Measurements from ENCODE around the gene TMEM167A. TPM values are rescaled to one million over a fixed set of nuclear protein-coding genes. Genes with fewer than 3 reads are reported as not detected.

Gene TMEM167A, protein sequence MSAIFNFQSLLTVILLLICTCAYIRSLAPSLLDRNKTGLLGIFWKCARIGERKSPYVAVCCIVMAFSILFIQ
- 10 to 100 TPM; 72.1 to 72.6 TPM for total RNA-seq
- long read RNA-seq, donor 1, full-length matches to known transcripts, result 11 of 14 reads
- long read RNA-seq, donor 1, partial matches to known transcripts, result 0 of 14 reads
- long read RNA-seq, donor 1, other reads (novel, unspliced or antisense), result 3 of 14 reads
- long read RNA-seq, donor 2, full-length matches to known transcripts, result 51 of 60 reads
- long read RNA-seq, donor 2, partial matches to known transcripts, result 2 of 60 reads
- long read RNA-seq, donor 2, other reads (novel, unspliced or antisense), result 7 of 60 reads

DNA sequence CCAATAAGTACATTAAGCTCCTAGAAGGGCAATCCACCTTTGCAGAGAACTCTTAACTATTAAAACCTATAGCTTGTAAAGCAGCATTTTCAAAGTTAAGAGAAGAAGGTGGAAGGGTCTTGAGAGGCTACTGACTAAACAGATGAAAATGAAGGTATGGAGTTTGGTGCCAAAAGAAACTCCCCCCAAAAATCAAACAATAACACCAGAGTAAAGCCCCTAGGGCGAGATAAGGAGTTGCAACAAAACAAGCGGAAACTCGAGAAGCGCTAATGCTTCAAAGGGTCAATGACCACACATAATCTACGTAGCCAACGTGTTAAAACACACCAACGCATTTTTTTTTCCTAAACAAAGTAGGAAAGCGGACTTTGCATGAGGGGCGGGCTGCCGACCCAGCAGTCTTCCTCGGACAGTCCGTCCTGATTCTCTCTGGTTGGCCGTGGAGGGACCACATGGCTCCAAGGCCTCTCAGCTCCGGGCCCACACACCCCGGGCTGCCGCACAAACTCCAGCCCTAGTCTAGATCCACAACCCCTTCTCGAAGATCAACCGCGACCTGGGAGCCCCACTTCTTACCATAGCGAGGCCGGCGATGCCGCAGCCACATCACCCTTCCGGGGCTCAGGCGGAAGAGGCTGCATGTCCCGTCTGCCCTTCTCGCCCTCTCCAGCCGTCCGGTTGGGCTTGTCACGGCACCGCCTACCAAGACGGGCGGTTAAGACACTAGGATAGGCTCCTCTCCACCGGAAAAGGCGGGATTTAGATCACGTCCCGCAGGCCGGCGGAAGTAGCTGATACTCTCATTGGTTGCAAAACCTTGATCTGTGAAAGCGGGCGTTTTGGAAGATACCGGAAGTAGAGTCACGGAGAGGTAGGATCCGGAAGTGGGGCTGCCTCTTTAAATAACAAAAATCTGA lies at the start of gene TMEM167A, which contains the start of gene XRCC4:
TSS of gene TMEM167A (minus strand) at position 653 of the 920 bp plus-strand sequence. CDS start at position 582, 71 bp downstream.
TSS of gene XRCC4 (plus strand) at position 806 of the 920 bp plus-strand sequence. CDS start 27,373 bp downstream, outside the sequence.
- DNase-seq (ENCODE audit: low spot score), result peak; percentile 99
- intact Hi-C loops (cut with DNase I), result no loop called here

DNA sequence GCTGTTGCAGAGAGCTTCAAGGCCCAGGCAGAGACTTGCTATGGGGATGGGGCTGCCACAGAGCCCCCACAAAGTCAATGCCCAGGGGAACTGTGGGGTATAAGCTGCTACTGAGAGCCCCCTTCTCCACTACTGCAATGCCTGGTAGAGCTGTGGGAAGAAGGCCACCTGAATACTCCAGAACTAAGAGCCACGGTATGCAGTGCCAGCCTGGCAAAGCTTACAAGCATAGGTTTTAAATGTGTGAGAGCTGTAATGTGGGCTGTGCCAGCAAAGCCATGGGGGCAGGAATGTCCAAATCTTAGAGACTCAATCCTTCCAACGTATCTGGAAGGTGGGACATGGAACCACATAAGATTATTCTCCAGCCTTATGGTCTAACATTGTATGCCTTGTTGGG lies 49.3 kb upstream of the TMEM167A start:
- intact Hi-C loops (cut with DNase I), result no loop called here
- no peak for DNase-seq (ENCODE audit: low spot score)

DNA sequence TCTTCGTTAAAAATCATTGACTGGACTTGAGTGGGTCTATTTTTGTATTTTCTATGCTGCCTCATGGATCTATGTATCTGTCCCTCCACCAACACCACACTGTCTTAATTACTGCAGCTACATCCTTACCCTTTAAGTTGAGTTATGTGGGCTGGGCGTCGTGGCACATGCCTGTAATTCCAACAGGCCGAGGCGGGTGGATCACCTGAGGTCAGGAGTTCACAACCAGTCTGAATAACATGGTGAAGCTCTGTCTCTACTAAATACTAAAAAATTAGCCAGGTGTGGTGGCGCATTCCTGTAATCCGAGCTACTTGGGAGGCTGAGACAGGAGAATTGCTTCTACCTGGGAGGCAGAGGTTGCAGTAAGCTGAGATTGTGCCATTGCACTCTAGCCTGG lies 48.4 kb upstream of the TMEM167A start:
- DNase-seq (ENCODE audit: low spot score), result no peak
- intact Hi-C loops (cut with DNase I), result no loop called here

DNA sequence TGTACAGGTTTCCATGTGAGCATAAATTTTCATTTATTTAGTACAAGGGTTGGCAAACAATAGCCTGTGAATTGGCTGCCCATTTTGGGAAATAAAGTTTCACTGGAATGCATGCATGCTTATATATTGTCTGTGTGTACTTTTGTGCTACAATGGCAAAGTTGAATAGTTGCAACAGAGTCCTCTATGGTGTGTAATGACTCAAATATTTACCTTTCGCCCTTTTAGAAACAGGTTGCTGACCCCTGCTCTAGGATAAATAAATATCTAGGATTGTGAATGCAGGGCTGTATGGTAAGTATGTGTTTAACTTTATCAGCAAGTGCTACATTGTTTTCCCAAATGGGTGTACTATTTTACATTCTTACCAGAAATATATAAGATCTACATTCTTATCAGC lies 47.4 kb upstream of the TMEM167A start:
- DNase-seq (ENCODE audit: low spot score), result no peak
- intact Hi-C loops (cut with DNase I), result no loop called here

DNA sequence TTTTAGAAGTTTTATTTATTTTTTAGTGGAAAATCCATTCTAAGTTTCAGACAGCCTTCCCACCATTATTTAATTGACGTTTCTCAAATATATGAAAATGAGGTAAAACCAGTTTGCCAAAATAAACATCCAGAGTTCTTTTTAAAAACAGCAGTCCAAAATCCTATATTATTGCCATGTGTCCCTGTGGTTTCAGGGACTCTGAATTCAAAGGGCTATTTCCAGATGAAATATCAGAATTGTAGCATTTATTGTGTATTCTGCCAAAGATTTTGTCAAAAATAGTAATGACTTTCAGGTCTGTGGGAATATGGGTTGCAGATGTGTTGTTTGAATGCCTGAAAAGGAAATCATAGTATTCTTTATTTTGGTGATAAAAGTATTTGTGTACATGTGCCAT lies 41.8 kb upstream of the TMEM167A start:
- DNase-seq (ENCODE audit: low spot score), result no peak
- intact Hi-C loops (cut with DNase I), result no loop called here

DNA sequence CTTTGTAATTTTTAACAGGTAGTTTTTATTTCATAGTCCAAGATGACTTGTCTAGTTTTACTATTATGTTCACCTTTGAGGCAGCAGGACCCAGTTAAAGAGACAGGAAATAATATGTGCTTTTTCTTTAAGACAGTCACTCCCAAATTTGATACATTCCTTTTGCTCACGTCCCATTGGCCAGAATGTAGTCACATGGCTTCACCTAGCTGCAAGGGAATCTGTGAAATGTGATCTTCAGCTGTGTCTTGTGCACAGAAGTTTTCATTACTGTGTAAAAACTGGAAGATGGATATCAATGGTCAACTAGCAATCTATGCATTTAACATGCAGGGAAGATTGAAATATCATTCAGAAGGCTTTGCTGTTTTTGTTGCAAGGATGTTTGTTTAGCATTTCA lies 41.3 kb upstream of the TMEM167A start:
- intact Hi-C loops (cut with DNase I), result no loop called here
- DNase-seq (ENCODE audit: low spot score), result no peak

DNA sequence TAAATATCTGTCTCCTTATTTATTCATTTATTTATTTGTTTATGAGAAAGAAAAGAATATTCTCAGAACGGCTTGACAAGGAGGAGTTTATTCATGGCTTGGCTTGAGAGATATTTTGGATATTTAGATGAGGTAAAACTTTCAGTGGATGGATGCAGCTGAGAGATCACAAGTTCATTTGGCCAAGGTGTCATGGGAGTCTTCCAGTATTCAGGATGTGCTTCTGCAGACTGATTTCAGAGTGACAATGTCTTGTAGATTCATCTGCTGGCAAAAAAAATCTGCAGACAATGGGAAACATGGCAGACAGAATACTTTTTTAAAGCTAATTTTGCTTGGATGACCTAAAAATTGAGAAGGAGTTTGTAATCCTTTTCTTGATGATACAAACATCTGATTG lies 38.6 kb upstream of the TMEM167A start:
- intact Hi-C loops (cut with DNase I), result no loop called here

DNA sequence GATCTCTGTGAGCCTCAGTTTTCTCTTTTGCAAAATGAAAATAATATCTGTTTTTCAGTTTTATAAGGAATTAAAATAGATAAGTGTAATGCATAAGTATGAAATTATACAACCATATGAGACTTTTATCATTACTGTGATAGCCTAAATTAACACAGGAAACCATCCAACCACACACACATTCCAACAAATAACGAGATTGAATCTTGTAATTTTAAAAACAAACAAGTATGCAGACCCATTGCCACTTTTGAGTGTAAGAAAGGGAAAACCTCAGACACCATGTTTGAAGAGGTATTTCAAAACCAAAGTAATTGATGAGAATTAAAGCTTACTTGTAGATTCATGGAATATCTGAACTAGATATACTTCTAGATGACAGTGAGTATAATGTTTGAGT lies 32.2 kb upstream of the TMEM167A start:
- intact Hi-C loops (cut with DNase I), result no loop called here
- no peak for DNase-seq (ENCODE audit: low spot score)

More for the DNA sequence above, 38.6 kb upstream of the TMEM167A start:
- DNase-seq (ENCODE audit: low spot score), result no peak

DNA sequence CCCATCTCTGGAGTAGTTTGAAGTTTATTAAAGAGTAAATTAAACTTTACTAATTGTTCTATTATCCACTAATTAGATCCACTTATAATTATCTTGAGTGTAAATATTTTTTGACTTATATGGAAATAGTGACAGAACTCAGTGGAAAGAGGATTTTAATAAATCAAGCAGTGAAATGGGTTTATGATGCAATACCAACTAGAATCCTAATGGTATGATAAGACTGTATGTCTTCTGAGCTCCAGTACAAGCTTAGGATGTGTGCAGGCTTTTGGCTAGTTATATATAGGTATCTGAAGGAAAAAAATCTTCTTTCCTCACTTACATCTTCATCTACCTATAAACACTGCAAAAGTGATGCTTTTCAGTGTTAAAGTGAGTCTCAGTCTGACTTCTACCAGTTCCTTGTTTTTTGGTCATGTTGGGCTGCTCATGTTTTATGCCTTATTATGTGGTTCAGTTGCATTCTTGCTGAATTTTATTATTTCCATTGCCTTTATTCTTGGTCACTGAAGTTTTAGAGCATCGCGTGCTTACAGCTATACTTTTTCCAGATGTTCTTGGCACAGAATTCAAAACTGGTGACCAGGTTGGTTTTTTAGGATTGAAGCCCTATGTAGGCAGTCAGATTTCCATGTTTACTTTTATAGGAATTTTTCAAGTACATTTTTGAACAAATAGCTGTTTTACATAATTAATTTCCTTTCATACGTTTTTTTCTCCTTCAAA lies 30.7 kb upstream of the TMEM167A start:
- intact Hi-C loops (cut with DNase I), result no loop called here
- DNase-seq (ENCODE audit: low spot score), result no peak

DNA sequence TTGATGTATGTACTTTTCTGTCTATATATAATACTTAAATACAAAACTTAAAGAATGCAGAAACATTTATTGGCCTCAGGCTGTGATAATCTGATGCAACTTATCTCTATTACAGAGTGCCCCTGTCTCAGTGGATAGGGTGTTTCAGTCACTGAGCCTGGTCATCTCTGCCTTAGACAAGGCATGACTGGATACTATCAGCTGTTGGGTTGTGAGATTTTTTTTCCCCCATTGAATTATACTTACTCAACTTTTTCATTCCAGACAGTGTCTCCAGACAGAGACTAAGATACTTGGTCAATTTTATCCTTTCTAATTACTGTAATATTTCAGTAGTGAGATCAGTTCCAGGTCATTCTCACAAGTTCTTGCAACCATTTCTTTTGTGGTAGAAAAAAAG lies 26.8 kb upstream of the TMEM167A start:
- no peak for DNase-seq (ENCODE audit: low spot score)
- intact Hi-C loops (cut with DNase I), result no loop called here

DNA sequence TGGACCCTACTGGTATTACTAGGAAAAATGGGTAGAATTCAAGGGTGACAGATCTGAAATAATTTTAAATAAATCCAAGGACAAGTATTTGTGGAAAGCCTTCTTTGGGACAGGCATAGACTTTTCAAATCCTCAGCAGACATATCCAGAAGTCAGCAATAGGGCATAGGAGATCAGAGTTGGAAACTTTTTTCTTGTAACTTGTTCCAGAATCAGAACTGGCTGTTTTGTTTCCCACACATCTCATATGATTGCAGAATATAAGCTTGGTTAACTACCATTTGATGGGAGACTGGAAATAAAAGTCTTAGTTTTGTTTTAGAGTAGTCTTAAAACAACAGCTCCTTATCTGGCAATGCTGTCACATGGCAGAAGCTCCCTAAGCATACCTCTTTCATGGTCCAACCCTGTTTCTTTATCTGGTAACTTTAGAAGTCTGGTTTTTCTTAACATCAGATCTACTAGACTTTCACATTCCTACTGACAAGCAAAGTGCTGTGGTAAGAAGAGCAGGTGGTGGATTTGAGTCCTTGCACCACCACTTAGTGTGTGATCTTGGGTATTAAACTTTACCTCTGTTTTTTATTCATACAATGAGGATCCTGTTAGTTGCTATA lies 25.3 kb upstream of the TMEM167A start:
- no peak for DNase-seq (ENCODE audit: low spot score)
- intact Hi-C loops (cut with DNase I), result no loop called here

DNA sequence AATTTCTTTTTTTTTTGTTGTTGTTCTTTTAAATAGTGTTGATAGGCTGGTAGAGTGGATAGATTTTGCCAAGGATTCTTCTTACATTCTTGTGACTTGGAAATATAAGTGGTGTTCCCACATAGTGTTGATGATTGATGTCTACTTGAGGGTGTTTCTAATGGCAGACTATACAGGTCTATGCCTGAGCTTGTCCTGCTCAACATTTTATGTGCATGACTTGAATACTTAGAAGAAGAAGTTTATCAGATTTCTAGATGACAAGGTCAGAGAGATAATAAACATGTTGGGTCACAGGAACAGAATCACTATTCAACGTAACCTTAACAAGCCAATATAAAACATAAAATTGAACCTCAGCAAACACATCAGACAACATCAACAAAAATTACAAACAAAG lies 24.3 kb upstream of the TMEM167A start:
- no peak for DNase-seq (ENCODE audit: low spot score)
- intact Hi-C loops (cut with DNase I), result no loop called here

DNA sequence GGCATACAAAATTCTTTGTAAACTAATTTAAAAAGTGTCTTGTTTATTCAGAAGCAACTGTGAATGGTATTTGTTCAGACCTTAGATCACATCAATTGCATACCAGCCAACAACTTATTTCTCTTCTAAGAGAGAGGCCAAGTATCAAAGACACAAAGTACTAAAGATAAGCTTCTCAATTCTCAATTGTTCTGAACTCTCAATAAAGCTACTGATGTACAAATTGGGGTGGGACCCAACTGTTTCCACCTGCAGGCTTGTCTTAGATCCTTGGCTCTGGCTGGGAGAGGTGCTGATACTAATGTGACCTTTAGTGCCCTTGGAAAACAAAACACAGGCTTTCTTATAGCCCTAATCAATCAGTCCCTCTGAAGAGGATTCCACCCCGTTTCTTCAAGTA lies 22.3 kb upstream of the TMEM167A start:
- intact Hi-C loops (cut with DNase I), result no loop called here
- DNase-seq (ENCODE audit: low spot score), result no peak

DNA sequence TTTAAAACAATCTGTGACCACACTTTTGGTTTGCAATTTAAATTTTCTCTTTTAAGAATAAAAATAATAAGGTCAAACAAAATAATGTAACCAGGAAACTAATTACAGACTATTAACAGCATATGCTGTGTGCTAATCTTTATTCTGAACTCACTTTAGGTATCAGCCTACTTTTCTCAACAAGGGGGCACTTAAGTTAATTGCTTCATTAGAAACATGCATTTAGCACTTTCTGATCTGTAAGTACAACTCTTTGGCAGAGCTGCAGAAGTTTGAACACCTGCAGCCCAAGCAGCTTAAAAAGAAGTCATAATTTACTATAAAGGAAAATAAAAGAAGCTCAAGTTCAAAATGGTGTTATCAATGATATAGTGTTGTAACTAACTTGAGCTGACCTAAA lies 21.8 kb upstream of the TMEM167A start:
- intact Hi-C loops (cut with DNase I), result no loop called here
- no peak for DNase-seq (ENCODE audit: low spot score)

DNA sequence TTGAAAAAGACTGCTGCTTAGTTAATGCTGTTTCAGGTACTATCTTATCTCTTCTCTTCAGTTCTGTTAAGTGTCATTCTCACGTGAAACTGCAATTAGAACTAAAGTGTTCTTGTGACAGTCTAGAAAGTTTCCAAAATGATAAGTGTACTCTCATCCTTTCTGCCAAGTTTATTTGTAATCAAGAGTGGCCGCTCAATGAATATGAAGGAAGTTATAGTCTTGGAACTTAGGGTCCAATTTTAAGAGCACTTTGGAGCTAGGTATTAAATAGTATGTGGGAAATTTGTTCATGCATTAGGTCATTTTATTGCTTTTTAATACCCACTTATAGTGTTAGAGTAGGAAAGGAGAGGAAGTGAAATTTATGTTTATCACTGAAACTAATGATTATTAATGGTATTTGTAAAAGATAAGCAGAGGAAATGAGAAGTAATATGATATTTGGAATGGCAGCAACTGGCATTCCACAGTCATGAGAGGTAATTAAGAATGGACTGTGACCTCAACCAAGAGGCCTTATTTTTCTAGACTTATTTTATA lies 20.6 kb upstream of the TMEM167A start:
- DNase-seq (ENCODE audit: low spot score), result no peak
- intact Hi-C loops (cut with DNase I), result no loop called here

DNA sequence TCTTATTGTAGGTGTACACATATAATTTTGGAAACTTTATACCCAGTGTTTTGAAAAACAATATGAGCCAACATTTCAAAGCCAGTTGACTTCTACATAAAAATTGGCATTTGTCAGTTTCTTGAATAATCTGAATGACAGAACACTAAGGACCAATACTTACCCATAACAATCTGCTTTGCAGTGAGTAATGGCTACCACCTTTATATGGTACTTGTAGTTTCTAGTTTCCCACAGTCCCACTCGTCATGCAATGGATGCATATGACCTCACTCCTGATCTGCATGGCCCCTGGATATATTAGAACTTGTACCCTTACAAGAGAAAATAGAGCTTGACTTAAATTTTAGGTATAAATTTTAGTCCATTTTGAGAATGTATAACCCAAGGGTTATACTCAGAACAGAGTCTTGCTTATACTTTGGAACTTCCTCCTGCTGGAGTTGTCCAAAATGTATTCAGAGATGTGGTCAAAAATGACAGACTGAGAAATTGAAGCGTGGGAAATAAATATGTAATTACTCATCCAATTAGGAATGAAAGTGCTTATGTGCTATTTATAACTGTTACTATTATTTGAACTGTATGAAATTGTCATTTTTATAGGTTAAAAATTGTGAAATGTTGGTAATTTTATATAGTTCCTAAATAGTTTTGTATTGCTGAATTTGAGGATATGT lies 19.6 kb upstream of the TMEM167A start:
- DNase-seq (ENCODE audit: low spot score), result no peak
- intact Hi-C loops (cut with DNase I), result no loop called here

DNA sequence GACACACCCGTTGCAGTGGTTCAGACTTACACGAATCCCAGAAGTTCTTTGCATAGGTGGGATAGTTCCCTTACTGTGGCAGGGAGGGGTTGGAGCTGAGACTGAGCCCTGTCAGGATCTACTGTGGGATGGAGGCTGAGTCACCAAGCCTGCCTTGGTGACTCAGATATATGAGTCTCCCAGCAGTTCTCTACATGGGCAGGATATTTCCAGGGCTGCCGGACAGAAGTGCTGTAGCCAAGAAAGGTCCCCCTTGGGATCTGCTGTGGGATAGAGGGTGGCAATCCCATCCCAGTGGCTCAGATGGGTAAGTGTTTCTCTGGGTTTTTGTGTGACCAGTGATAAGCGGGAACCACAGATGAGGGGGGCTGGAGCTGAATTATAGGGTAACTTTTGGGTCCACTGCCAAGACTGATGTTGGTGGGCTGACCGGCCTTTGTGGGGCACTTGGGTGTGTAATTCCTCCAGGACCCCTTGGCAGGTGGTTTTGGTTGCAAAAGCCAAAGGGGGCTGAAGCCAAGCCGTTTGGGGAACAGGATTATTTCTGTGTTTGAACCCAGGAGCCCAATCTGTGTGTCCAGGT lies 18.9 kb upstream of the TMEM167A start:
- no peak for DNase-seq (ENCODE audit: low spot score)
- intact Hi-C loops (cut with DNase I), result no loop called here
